Suprapubic skin (tissue), 4 donors: ENCODE data around the gene FXYD4. TPM values are rescaled to one million over a fixed set of nuclear protein-coding genes. Genes with fewer than 3 reads are reported as not detected.

ENCODE experiments used
- DNase-seq, 2 donors: peaks; one replicate each; pipeline ENCODE4 v3.0.0-alpha.2; 2019; ENCODE audit warnings: low spot score in 2 of 2
- H3K27ac ChIP-seq: fragments of 200-600 bp; sonication (generic); one replicate; pipeline ENCODE4 v1.5.1; 2019
- H3K27me3 ChIP-seq: fragments of 200-600 bp; sonication (generic); one replicate; pipeline ENCODE4 v1.5.1; 2019
- H3K36me3 ChIP-seq: fragments of 200-600 bp; sonication (generic); one replicate; pipeline ENCODE4 v1.5.1; 2019
- H3K4me1 ChIP-seq: fragments of 200-600 bp; sonication (generic); one replicate; pipeline ENCODE4 v1.5.1; 2019
- H3K4me3 ChIP-seq: fragments of 200-600 bp; sonication (generic); one replicate; pipeline ENCODE4 v1.5.1; 2019; ENCODE audit warnings: mild to moderate bottlenecking
- H3K9me3 ChIP-seq: fragments of 200-600 bp; sonication (generic); one replicate; pipeline ENCODE4 v1.5.1; 2019
- CTCF ChIP-seq, 2 donors: fragments of 200-600 bp in 1 of 2; fragments of 450-650 bp in 1 of 2; sonication (generic) in 1 of 2; IDR thresholded peaks; one replicate each; pipeline ENCODE4 v1.5.1; 2016 to 2019; ENCODE audit warnings: antibody characterized with exemption in 2 of 2, mild to moderate bottlenecking in 1 of 2, moderate library complexity in 1 of 2
- EP300 ChIP-seq: sonication (generic); formaldehyde crosslinking; IDR thresholded peaks from one replicate; pipeline ENCODE4 v1.6.1; 2017; ENCODE audit warnings: antibody characterized with exemption
- POLR2A ChIP-seq, 2 donors: fragments of 450-650 bp; IDR thresholded peaks; one replicate each; pipeline ENCODE4 v1.6.1; 2017; ENCODE audit warnings: antibody characterized with exemption in 2 of 2, mild to moderate bottlenecking in 2 of 2, moderate library complexity in 2 of 2
- POLR2AphosphoS5 ChIP-seq, 3 donors: sonication (generic); formaldehyde crosslinking; IDR thresholded peaks; one replicate each; pipeline ENCODE4 v1.6.1; 2017; ENCODE audit warnings: antibody characterized with exemption in 3 of 3
- WGBS: methylation state at CpG from one replicate; pipeline ENCODE4 v1.1.5; 2018; 5-methylcytosine and 5-hydroxymethylcytosine counted together
- total RNA-seq, 4 donors: library from RNA; depleted of rRNA; stranded (reverse); fragments of >200 nt; gene quantifications; one replicate each; pipeline ENCODE4 v1.1.0, GENCODE V29; 2016

The FXYD4 gene
- total RNA-seq, 4 donors from 2014 or later = not detected

GRCh38 chr10:43408710-43409384 is 37.4 kb downstream of the FXYD4 start, which contains the start of gene HNRNPF:
TSS of gene HNRNPF (minus strand) at chr10:43409186. CDS start at chr10:43387884, 21,302 bp downstream.
- peak within 1 kb of the TSS; percentile 82 for H3K4me3 ChIP-seq
- H3K27me3 ChIP-seq = no peaks in the 10 kb centered on the region
- under 1% methylated on average over 41 of the region's 68 CpGs for WGBS
- TF ChIP-seq POLR2AphosphoS5 (IDR thresholded peaks at IDR 0.05) = peak; percentile 81 to 95 (median 92)
- TF ChIP-seq CTCF (IDR thresholded peaks at IDR 0.05) = no peak
- peak; percentile 92 to 97 for TF ChIP-seq POLR2A (IDR thresholded peaks at IDR 0.05)
- H3K27ac ChIP-seq = peak within 1 kb of the TSS; percentile 100
- DNase-seq = peak; percentile 96 to 97
- no peaks in the 10 kb centered on the region for H3K9me3 ChIP-seq
- no peaks in the 10 kb centered on the region for H3K36me3 ChIP-seq
- H3K4me1 ChIP-seq = peaks cover 40% of the 10 kb centered on the region

- no peaks in the 10 kb centered on the region for H3K9me3 ChIP-seq
- 10% methylated on average over 46 of the region's 46 CpGs for WGBS
- DNase-seq = no peak
- no peaks in the 10 kb centered on the region for H3K36me3 ChIP-seq
- peaks cover 33% of the 10 kb centered on the region for H3K4me1 ChIP-seq
- H3K27me3 ChIP-seq = no peaks in the 10 kb centered on the region
- TF ChIP-seq POLR2AphosphoS5 (IDR thresholded peaks at IDR 0.05) = no peak
- no peak for TF ChIP-seq CTCF (IDR thresholded peaks at IDR 0.05)
- TF ChIP-seq POLR2A (IDR thresholded peaks at IDR 0.05) = no peak
- no peak for TF ChIP-seq EP300
- H3K4me3 ChIP-seq = peak overlapping the region; percentile 82
- peak overlapping the region; percentile 100 for H3K27ac ChIP-seq
Measured at GRCh38 chr10:43409385-43410109, 38.1 kb downstream of the FXYD4 start.

DNA sequence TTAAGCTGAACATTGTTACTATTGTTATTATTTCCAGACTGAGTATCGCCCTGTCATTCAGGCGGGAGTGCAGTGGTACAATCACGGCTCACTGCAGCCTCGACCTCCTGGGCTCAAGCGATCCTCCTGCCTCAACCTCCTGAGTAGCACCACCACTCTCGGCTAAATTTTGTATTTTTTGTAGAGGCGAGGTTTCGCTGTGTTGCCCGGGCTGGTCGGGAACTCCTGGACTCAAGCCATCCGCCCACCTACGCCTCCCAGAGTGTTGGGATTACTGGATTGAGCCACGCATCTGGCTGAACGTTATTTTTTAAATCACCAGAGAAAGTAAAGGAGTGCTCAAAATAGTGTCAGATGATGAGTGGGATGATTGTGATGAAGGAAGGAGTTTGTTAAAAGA is 38.9 kb downstream of the FXYD4 start:
- Histone ChIP-seq H3K4me3 (peak overlapping the region; percentile 82), H3K27me3 (no peaks in the 10 kb centered on the region), H3K36me3 (no peaks in the 10 kb centered on the region), H3K4me1 (peaks cover 26% of the 10 kb centered on the region), H3K27ac (no peak overlapping the region), H3K9me3 (no peaks in the 10 kb centered on the region)
- TF ChIP-seq CTCF (IDR thresholded peaks at IDR 0.05) = no peak
- no peak for TF ChIP-seq POLR2A (IDR thresholded peaks at IDR 0.05)
- no peak for TF ChIP-seq EP300
- TF ChIP-seq POLR2AphosphoS5 (IDR thresholded peaks at IDR 0.05) = no peak
- 78% methylated on average over 14 of the region's 14 CpGs for WGBS
- no peak for DNase-seq

DNA sequence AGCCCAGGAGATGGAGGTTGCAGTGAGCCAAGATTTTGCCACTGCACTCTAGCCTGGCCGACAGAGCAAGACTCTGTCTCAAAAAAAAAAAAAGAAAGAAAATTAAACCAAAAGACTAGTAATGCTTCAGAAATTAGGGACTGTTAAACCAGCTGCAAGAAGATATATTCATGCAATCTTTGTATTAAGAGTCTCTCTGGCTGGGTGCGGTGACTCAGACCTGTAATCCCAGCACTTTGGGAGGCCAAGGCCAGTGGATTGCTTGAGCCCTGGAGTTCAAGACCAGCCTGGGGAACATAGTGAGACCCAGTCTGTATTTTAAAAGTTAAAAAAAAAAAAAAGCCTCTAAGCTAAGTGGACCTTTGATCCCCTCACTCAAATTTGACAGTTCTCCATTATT is 40.1 kb downstream of the FXYD4 start:
- TF ChIP-seq POLR2A (IDR thresholded peaks at IDR 0.05) = no peak
- TF ChIP-seq EP300 = no peak
- TF ChIP-seq POLR2AphosphoS5 (IDR thresholded peaks at IDR 0.05) = no peak
- no peak for TF ChIP-seq CTCF (IDR thresholded peaks at IDR 0.05)
- Histone ChIP-seq H3K36me3 (no peaks in the 10 kb centered on the region), H3K27ac (no peak overlapping the region), H3K4me1 (peaks cover 14% of the 10 kb centered on the region), H3K4me3 (no peak overlapping the region), H3K27me3 (no peaks in the 10 kb centered on the region), H3K9me3 (no peaks in the 10 kb centered on the region)
- WGBS = 65% methylated on average over 2 of the region's 2 CpGs
- DNase-seq = no peak

DNA sequence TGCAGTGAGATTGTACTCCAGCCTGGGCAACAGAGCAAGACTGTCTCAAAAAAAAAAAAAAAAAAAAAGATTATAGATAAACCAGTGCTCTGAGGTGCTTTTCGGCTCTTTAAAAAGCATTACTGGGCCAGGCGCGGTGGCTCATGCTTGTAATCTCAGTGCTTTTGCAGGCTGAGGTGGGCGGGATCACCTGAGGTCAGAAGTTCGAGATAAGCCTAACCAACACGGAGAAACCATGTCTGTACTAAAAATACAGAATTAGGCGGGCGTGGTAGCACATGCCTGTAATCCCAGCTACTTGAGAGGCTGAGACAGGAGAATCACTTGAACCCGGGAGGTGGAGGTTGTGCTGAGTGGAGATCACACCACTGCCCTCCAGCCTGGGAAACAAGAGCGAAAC is 44.1 kb downstream of the FXYD4 start:
- 87% methylated on average over 10 of the region's 10 CpGs for WGBS
- Histone ChIP-seq H3K36me3 (no peaks in the 10 kb centered on the region), H3K4me1 (peaks cover 7% of the 10 kb centered on the region), H3K27me3 (no peaks in the 10 kb centered on the region), H3K4me3 (no peak overlapping the region), H3K9me3 (no peaks in the 10 kb centered on the region), H3K27ac (no peak overlapping the region)
- no peak for DNase-seq
- TF ChIP-seq EP300 (no peak), POLR2A (IDR thresholded peaks at IDR 0.05) (no peak), POLR2AphosphoS5 (IDR thresholded peaks at IDR 0.05) (no peak), CTCF (IDR thresholded peaks at IDR 0.05) (no peak)
